MCF 10A (cell line): ENCODE results near the gene PRPF39. TPM values are rescaled to one million over a fixed set of nuclear protein-coding genes. Genes with fewer than 3 reads are reported as not detected.

Source experiments
- BruUV-seq: library from RNA; stranded (reverse); fragments of 400-500 nt; replicated peaks from 2 replicates; lab custom pipeline; 2021; lab: Mats Ljungman, UMichigan
- CTCF ChIA-PET: fragments of 300-600 bp; sonication (Branson Sonifier 250); formaldehyde crosslinking; extraction: SDS; loops from one replicate; lab custom pipeline; 2021; ENCODE audit warnings: antibody characterized with exemption, inconsistent platforms; lab: Yijun Ruan, JAX
- POLR2A ChIA-PET: fragments of 300-600, 350-650 bp; sonication (Branson Sonifier 250); formaldehyde crosslinking; extraction: SDS; loops from one replicate; lab custom pipeline; 2020; ENCODE audit warnings: antibody characterized with exemption, inconsistent platforms; lab: Yijun Ruan, JAX
- DNase-seq: peaks from one replicate; pipeline ENCODE4 v3.0.0-alpha.2; 2018; ENCODE audit not compliant: unreplicated experiment
- H3K27ac Mint-ChIP-seq: one replicate; pipeline ENCODE4 v1.8.0; 2022; ENCODE audit warnings: mild to moderate bottlenecking, low read depth, mixed read lengths; ENCODE audit not compliant: unreplicated experiment
- H3K27me3 Mint-ChIP-seq: one replicate; pipeline ENCODE4 v1.8.0; 2022; ENCODE audit warnings: mixed read lengths; ENCODE audit not compliant: insufficient read depth, unreplicated experiment
- H3K36me3 Mint-ChIP-seq: one replicate; pipeline ENCODE4 v1.8.0; 2022; ENCODE audit warnings: mild to moderate bottlenecking, moderate library complexity, mixed read lengths; ENCODE audit not compliant: insufficient read depth, unreplicated experiment
- H3K4me1 Mint-ChIP-seq: one replicate; pipeline ENCODE4 v1.8.0; 2022; ENCODE audit warnings: mixed read lengths; ENCODE audit not compliant: insufficient read depth, unreplicated experiment
- H3K4me3 Mint-ChIP-seq: one replicate; pipeline ENCODE4 v1.8.0; 2022; ENCODE audit warnings: mild to moderate bottlenecking, moderate library complexity, mixed read lengths; ENCODE audit not compliant: unreplicated experiment
- H3K9me3 Mint-ChIP-seq: one replicate; pipeline ENCODE4 v1.8.0; 2022; ENCODE audit warnings: mixed read lengths; ENCODE audit not compliant: unreplicated experiment
- CTCF ChIP-seq: fragments of 200-600 bp; IDR thresholded peaks from one replicate; pipeline ENCODE4 v1.8.0; 2022; ENCODE audit warnings: antibody characterized with exemption, mild to moderate bottlenecking; ENCODE audit not compliant: unreplicated experiment
- intact Hi-C: fragments of 100-400 bp; cut with micrococcal nuclease; formaldehyde crosslinking; loops from 2 replicates; pipeline ENCODE4 v1.14.1; 2022
- total RNA-seq: library from RNA; stranded (reverse); gene quantifications from 2 replicates; pipeline ENCODE4 v1.2.3, GENCODE V29; 2022

Gene PRPF39
- total RNA-seq, 1 experiment from 2014 or later = 41.4 TPM

- Mint-ChIP-seq H3K36me3 (peaks cover 15% of the 10 kb centered on the region), H3K9me3 (no peaks in the 10 kb centered on the region), H3K4me3 (no peak overlapping the region), H3K4me1 (no peaks in the 10 kb centered on the region), H3K27ac (no peak overlapping the region), H3K27me3 (no peaks in the 10 kb centered on the region)
- ChIA-PET POLR2A (interaction anchor here (0.6 to 1.6 kb wide), 3 partner anchors 18 to 117 kb away, joined by 3 to 5 read pairs (median 3); no protein-coding TSS in a partner anchor), CTCF (interaction anchor here (1.1 kb wide), 1 partner anchor 152 kb away, joined by 4 read pairs; no protein-coding TSS in a partner anchor)
- no peak for DNase-seq
- intact Hi-C loops = no loop called here
- TF ChIP-seq CTCF = no peak
- no TSS peak for BruUV-seq
Observed at GRCh38 chr14:45066667-45067066, 17.2 kb upstream of the PRPF39 start.

GRCh38 chr14:45068396-45068795 is 15.5 kb upstream of the PRPF39 start:
- no peaks in the 10 kb centered on the region for H3K9me3 Mint-ChIP-seq

GRCh38 chr14:45070215-45070614 is 13.7 kb upstream of the PRPF39 start:
- Mint-ChIP-seq H3K4me3 (no peak overlapping the region), H3K4me1 (no peaks in the 10 kb centered on the region), H3K27me3 (no peaks in the 10 kb centered on the region), H3K27ac (no peak overlapping the region), H3K9me3 (no peaks in the 10 kb centered on the region), H3K36me3 (peaks cover 31% of the 10 kb centered on the region)
- intact Hi-C loops = no loop called here
- POLR2A ChIA-PET = interaction anchor here (0.6 to 1.5 kb wide), 4 partner anchors 9 to 75 kb away, joined by 3 to 6 read pairs (median 3); no protein-coding TSS in a partner anchor
- no peak for DNase-seq
- no peak for TF ChIP-seq CTCF
- BruUV-seq = no TSS peak
- CTCF ChIA-PET = interaction anchor here (0.6 kb wide), 1 partner anchor 199 kb away, joined by 3 read pairs; no protein-coding TSS in a partner anchor

More at GRCh38 chr14:45068396-45068795, 15.5 kb upstream of the PRPF39 start:
- BruUV-seq = no TSS peak
- no peak for TF ChIP-seq CTCF
- intact Hi-C loops = no loop called here
- Mint-ChIP-seq H3K4me1 (no peaks in the 10 kb centered on the region), H3K36me3 (peaks cover 26% of the 10 kb centered on the region), H3K27me3 (no peaks in the 10 kb centered on the region), H3K4me3 (no peak overlapping the region), H3K27ac (no peak overlapping the region)
- POLR2A ChIA-PET = interaction anchor here (1.5 to 1.6 kb wide), 2 partner anchors 10 to 16 kb away, joined by 3 to 5 read pairs; no protein-coding TSS in a partner anchor
- DNase-seq = no peak
- CTCF ChIA-PET = no interaction called here

- Mint-ChIP-seq H3K27me3 (no peaks in the 10 kb centered on the region), H3K9me3 (no peaks in the 10 kb centered on the region), H3K4me3 (no peak overlapping the region), H3K4me1 (no peaks in the 10 kb centered on the region), H3K36me3 (peaks cover 41% of the 10 kb centered on the region), H3K27ac (no peak overlapping the region)
- intact Hi-C loops = no loop called here
- POLR2A ChIA-PET = no interaction called here
- BruUV-seq = no TSS peak
- CTCF ChIA-PET = no interaction called here
- no peak for TF ChIP-seq CTCF
- DNase-seq = no peak
Observed at GRCh38 chr14:45072126-45072525, 11.8 kb upstream of the PRPF39 start.
